GM12878 (cell line): ENCODE data around the gene LIN52. TPM values are rescaled to one million over a fixed set of nuclear protein-coding genes. Genes with fewer than 3 reads are reported as not detected.

ENCODE experiments used
- ATAC-seq: fragments of 200-7000 bp; cut with Tn5 transposase; 3 replicates; pipeline ENCODE4 v1.9.1; 2020; ENCODE audit warnings: mild to moderate bottlenecking, moderate library complexity
- BruUV-seq: library from RNA; stranded (reverse); fragments of 400-500 nt; replicated peaks from 2 replicates; lab custom pipeline; 2021; lab: Mats Ljungman, UMichigan
- CTCF ChIA-PET: fragments of 300-600 bp; sonication (Branson Sonifier 250); formaldehyde crosslinking; extraction: SDS; loops from one replicate; lab custom pipeline; 2021; ENCODE audit warnings: inconsistent platforms; lab: Yijun Ruan, JAX
- POLR2A ChIA-PET: fragments of 350-600 bp; formaldehyde crosslinking; extraction: SDS; loops from one replicate; lab custom pipeline; 2021; ENCODE audit warnings: inconsistent platforms; lab: Charles Lee
- RAD21 ChIA-PET: fragments of 300-600 bp; sonication (Branson Sonifier 250); formaldehyde crosslinking; loops from one replicate; lab custom pipeline; 2023; ENCODE audit warnings: antibody characterized with exemption; ENCODE audit not compliant: unreplicated experiment; lab: Charles Lee
- SMC1A ChIA-PET: fragments of 300-600 bp; sonication (Branson Sonifier 250); formaldehyde crosslinking; loops from one replicate; lab custom pipeline; 2023; ENCODE audit not compliant: unreplicated experiment, uncharacterized antibody; lab: Charles Lee
- DNase-seq: peaks from one replicate; pipeline ENCODE4 v3.0.0-alpha.2; 2011; ENCODE audit warnings: low read depth, low spot score
- FAIRE-seq: peaks from 3 replicates; lab custom pipeline; 2011; peaks lifted over from hg19 to GRCh38; lab: Jason Lieb, UNC
- H2AFZ ChIP-seq: 2 replicates; pipeline ENCODE4 v1.6.0; 2011; ENCODE audit warnings: low read depth, low read length, control low read depth; ENCODE audit not compliant: control insufficient read depth
- H3K27ac ChIP-seq: 2 replicates; pipeline ENCODE4 v1.5.1; 2011; ENCODE audit warnings: control low read depth; ENCODE audit not compliant: control insufficient read depth, insufficient read depth
- H3K27me3 ChIP-seq, 2 experiments: replicated peaks in 1 of 2; 2 replicates each; pipeline versions ENCODE4 v1.6.0 to v1.6.1; 2011; ENCODE audit warnings: low read length in 1 of 2; ENCODE audit not compliant: control insufficient read depth in 2 of 2, insufficient read depth in 2 of 2
- H3K36me3 ChIP-seq, 2 experiments: 2 replicates each; pipeline ENCODE4 v1.5.1; 2011; ENCODE audit warnings: low read length in 1 of 2; ENCODE audit not compliant: control insufficient read depth in 2 of 2, insufficient read depth in 2 of 2
- H3K4me1 ChIP-seq: 2 replicates; pipeline ENCODE4 v1.6.1; 2011; ENCODE audit warnings: mild to moderate bottlenecking, low read length, moderate library complexity, mixed read lengths; ENCODE audit not compliant: control insufficient read depth, insufficient read depth
- H3K4me2 ChIP-seq: 2 replicates; pipeline ENCODE4 v1.6.0; 2011; ENCODE audit warnings: control low read depth; ENCODE audit not compliant: control insufficient read depth, insufficient read depth
- H3K4me3 ChIP-seq: fragments of 200-600 bp; sonication (generic); 2 replicates; pipeline ENCODE4 v1.5.1; 2016
- H3K79me2 ChIP-seq: 2 replicates; pipeline ENCODE4 v1.6.0; 2011; ENCODE audit warnings: low read length; ENCODE audit not compliant: control insufficient read depth, insufficient read depth
- H3K9ac ChIP-seq: 2 replicates; pipeline ENCODE4 v1.8.0; 2011; ENCODE audit warnings: low read length, control low read depth, mixed read lengths; ENCODE audit not compliant: control insufficient read depth, insufficient read depth
- H3K9me3 ChIP-seq: replicated peaks from 3 replicates; pipeline ENCODE4 v1.5.1; 2011; ENCODE audit warnings: mild to moderate bottlenecking, low read length; ENCODE audit not compliant: control insufficient read depth, insufficient read depth
- H4K20me1 ChIP-seq: 2 replicates; pipeline ENCODE4 v1.6.0; 2011; ENCODE audit not compliant: control insufficient read depth, insufficient read depth
- ATF2 ChIP-seq: IDR thresholded peaks from 2 replicates; pipeline ENCODE4 v1.6.1; 2012; ENCODE audit warnings: low read length, inconsistent platforms
- BACH1 ChIP-seq: fragments of 450-650 bp; IDR thresholded peaks from 2 replicates; pipeline ENCODE4 v1.6.1; 2017; ENCODE audit warnings: mild to moderate bottlenecking, borderline replicate concordance
- BCL3 ChIP-seq: IDR thresholded peaks from 2 replicates; pipeline ENCODE4 v1.6.1; 2011; ENCODE audit warnings: borderline replicate concordance, low read depth, mild to moderate bottlenecking, moderate library complexity, low read length; ENCODE audit not compliant: insufficient read depth, poor library complexity, severe bottlenecking
- BMI1 ChIP-seq: fragments of 450-650 bp; IDR thresholded peaks from 2 replicates; pipeline ENCODE4 v1.6.1; 2016; ENCODE audit warnings: mild to moderate bottlenecking, moderate library complexity, borderline replicate concordance
- BRCA1 ChIP-seq: IDR thresholded peaks from 2 replicates; pipeline ENCODE4 v1.6.1; 2011; ENCODE audit warnings: low read depth, low read length, improper control_type of control experiment
- CREM ChIP-seq: IDR thresholded peaks from 2 replicates; pipeline ENCODE4 v1.6.1; 2014; ENCODE audit warnings: antibody characterized with exemption, low read depth
- E4F1 ChIP-seq: fragments of 450-650 bp; IDR thresholded peaks from 2 replicates; pipeline ENCODE4 v1.6.1; 2018; ENCODE audit warnings: borderline replicate concordance, mild to moderate bottlenecking; ENCODE audit not compliant: partially characterized antibody
- HDGF ChIP-seq: fragments of 450-650 bp; IDR thresholded peaks from 2 replicates; pipeline ENCODE4 v1.6.1; 2016; ENCODE audit warnings: antibody characterized with exemption
- LARP7 ChIP-seq: fragments of 450-650 bp; IDR thresholded peaks from 2 replicates; pipeline ENCODE4 v1.6.1; 2017; ENCODE audit warnings: mild to moderate bottlenecking
- NR2C2 ChIP-seq: IDR thresholded peaks from 2 replicates; pipeline ENCODE4 v1.6.1; 2011; ENCODE audit warnings: borderline replicate concordance, low read depth; ENCODE audit not compliant: control insufficient read depth, insufficient read length
- PBX3 ChIP-seq: IDR thresholded peaks from 2 replicates; pipeline ENCODE4 v1.6.1; 2011; ENCODE audit warnings: mild to moderate bottlenecking, low read depth, low read length, moderate library complexity; ENCODE audit not compliant: insufficient replicate concordance
- RB1 ChIP-seq: fragments of 450-650 bp; formaldehyde crosslinking; IDR thresholded peaks from 2 replicates; pipeline ENCODE4 v1.6.1; 2017; ENCODE audit warnings: mild to moderate bottlenecking, borderline replicate concordance
- SUPT20H ChIP-seq: IDR thresholded peaks from 2 replicates; pipeline ENCODE4 v1.6.1; 2011; ENCODE audit warnings: low read depth, mild to moderate bottlenecking, low read length, moderate library complexity, borderline replicate concordance; ENCODE audit not compliant: control insufficient read depth
- WRNIP1 ChIP-seq: IDR thresholded peaks from 2 replicates; pipeline ENCODE4 v1.6.1; 2011; ENCODE audit warnings: low read depth, low read length, improper control_type of control experiment, borderline replicate concordance
- WGBS: methylation state at CpG from one replicate; pipeline ENCODE4 v1.1.6; 2016; ENCODE audit warnings: low lambda C conversion rate; ENCODE audit not compliant: insufficient replicate concordance, insufficient coverage; ENCODE audit errors: missing lambda C conversion rate; 5-methylcytosine and 5-hydroxymethylcytosine counted together
- in situ Hi-C: fragments of 300-500 bp; cut with MboI; formaldehyde crosslinking; loops from 9 replicates; pipeline ENCODE4 v1.14.3; 2018; ENCODE audit warnings: mixed read lengths
- intact Hi-C: fragments of 100-400 bp; cut with micrococcal nuclease; formaldehyde crosslinking; loops from one replicate; pipeline ENCODE4 v1.14.2; 2022; ENCODE audit not compliant: unreplicated experiment
- polyA plus RNA-seq, 11 experiments: library from polyadenylated mRNA; depleted of rRNA in 4 of 11; unstranded in 6 of 11; stranded (reverse) in 5 of 11; fragments of >200 nt; fragmentation: Nextera tagmentation in 4 of 11; fragmentation: Illumina TruSeq in 1 of 11; extraction: Ambion mirVana in 4 of 11; extraction: Trizol in 1 of 11; gene quantifications; 1 replicate in 1 of 11; 2 replicates in 10 of 11; pipeline versions ENCODE4 v1.2.1 to v1.2.3, GENCODE V29; 2011 to 2016; ENCODE audit warnings: inconsistent platforms in 2 of 11, missing spikeins in 2 of 11, low read depth in 1 of 11
- total RNA-seq, 4 experiments: library from RNA; depleted of rRNA in 3 of 4; stranded (reverse); fragments of >200 nt in 3 of 4; fragmentation: Illumina TruSeq in 1 of 4; extraction: Trizol in 1 of 4; gene quantifications; 2 replicates each; pipeline versions ENCODE4 v1.2.1 to v1.2.3, GENCODE V29; 2013 to 2021
- TF ChIP-seq, protein P1 (sequence below): fragments of 450-650 bp; conservative IDR thresholded peaks from 2 replicates; pipeline ENCODE4 v1.6.1; 2017; ENCODE audit warnings: mild to moderate bottlenecking, moderate library complexity

Gene LIN52
- total and polyA plus RNA-seq, 10 of the 15 experiments (the other 5 are each of a cell fraction or from before 2014, with no cell fraction given), result 13.3 to 30.9 (median 19.9) TPM

DNA sequence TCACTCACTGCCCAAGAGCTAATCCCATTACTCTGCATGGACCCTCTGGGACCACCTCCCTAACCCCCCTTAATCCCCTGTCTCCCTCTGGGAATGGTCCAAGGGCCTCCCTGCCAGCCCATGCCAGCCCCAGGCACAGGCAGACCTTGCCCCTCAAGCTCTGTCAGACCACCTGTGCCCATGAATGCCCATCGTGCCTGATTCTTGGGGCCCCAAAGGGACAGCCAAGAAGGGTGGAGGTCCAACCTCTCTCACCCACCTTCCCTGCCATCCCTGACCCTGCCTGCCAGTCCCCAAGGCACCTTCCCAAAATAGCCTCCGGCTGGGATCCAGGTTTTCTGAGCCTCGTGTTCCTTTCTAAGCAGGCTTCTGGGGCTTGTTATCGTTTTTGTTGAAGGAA lies 133.7 kb downstream of the LIN52 start:
- Histone ChIP-seq H3K9me3 (no peaks in the 10 kb centered on the region), H3K79me2 (no peaks in the 10 kb centered on the region), H3K4me1 (no peaks in the 10 kb centered on the region), H4K20me1 (no peaks in the 10 kb centered on the region), H3K4me3 (no peak overlapping the region), H3K4me2 (no peak overlapping the region), H3K27me3 (no peaks in the 10 kb centered on the region; a peak in 1 of 4 replicates), H3K27ac (no peak overlapping the region), H2AFZ (no peak overlapping the region), H3K9ac (no peak overlapping the region), H3K36me3 (no peaks in the 10 kb centered on the region)
- ATAC-seq (no peak), DNase-seq (no peak), FAIRE-seq (no peak)
- in situ Hi-C loops, result no loop called here
- ChIA-PET CTCF (interaction anchor here (1.0 to 3.2 kb wide), 5 partner anchors 28 to 106 kb away, joined by 3 to 11 read pairs (median 5); no protein-coding TSS in a partner anchor), SMC1A (interaction anchor here (1.3 kb wide), 1 partner anchor 33 kb away, joined by 3 read pairs; no protein-coding TSS in a partner anchor), POLR2A (interaction anchor here (0.8 kb wide), 1 partner anchor 9 kb away, joined by 3 read pairs; no protein-coding TSS in a partner anchor), RAD21 (no interaction called here)
- BruUV-seq, result no TSS peak
- WGBS, result 17% methylated on average over 4 of the region's 4 CpGs
- intact Hi-C loops, result no loop called here
- TF ChIP-seq RB1, result no peak
- no peak for TF ChIP-seq CREM
- TF ChIP-seq BCL3, result no peak
- TF ChIP-seq ATF2, result no peak
- TF ChIP-seq BRCA1, result no peak
- no peak for TF ChIP-seq BACH1
- no peak for TF ChIP-seq WRNIP1
- TF ChIP-seq E4F1, result no peak
- no peak for TF ChIP-seq LARP7
- no peak for TF ChIP-seq NR2C2
- no peak for TF ChIP-seq BMI1
- TF ChIP-seq PBX3, result no peak
- no peak for TF ChIP-seq SUPT20H
- no peak for TF ChIP-seq HDGF
- TF ChIP-seq, protein P1, sequence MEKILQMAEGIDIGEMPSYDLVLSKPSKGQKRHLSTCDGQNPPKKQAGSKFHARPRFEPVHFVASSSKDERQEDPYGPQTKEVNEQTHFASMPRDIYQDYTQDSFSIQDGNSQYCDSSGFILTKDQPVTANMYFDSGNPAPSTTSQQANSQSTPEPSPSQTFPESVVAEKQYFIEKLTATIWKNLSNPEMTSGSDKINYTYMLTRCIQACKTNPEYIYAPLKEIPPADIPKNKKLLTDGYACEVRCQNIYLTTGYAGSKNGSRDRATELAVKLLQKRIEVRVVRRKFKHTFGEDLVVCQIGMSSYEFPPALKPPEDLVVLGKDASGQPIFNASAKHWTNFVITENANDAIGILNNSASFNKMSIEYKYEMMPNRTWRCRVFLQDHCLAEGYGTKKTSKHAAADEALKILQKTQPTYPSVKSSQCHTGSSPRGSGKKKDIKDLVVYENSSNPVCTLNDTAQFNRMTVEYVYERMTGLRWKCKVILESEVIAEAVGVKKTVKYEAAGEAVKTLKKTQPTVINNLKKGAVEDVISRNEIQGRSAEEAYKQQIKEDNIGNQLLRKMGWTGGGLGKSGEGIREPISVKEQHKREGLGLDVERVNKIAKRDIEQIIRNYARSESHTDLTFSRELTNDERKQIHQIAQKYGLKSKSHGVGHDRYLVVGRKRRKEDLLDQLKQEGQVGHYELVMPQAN, result no peak
